HG03060 (cell line): Measurements from ENCODE around the gene SLC6A6.

ENCODE experiments used
- ATAC-seq: cut with Tn5 transposase; IDR thresholded peaks from one replicate; pipeline ENCODE4 v1.9.1; 2021; ENCODE audit warnings: low read depth, moderate number of reproducible peaks; ENCODE audit not compliant: unreplicated experiment

Gene SLC6A6

GRCh38 chr3:14448756-14449727 lies 46.6 kb downstream of the SLC6A6 start:
- ATAC-seq, result no peak

GRCh38 chr3:14450506-14450905 lies 48.1 kb downstream of the SLC6A6 start:
- no peak for ATAC-seq

GRCh38 chr3:14450922-14451606 lies 48.7 kb downstream of the SLC6A6 start:
- no peak for ATAC-seq

GRCh38 chr3:14451844-14452739 lies 49.7 kb downstream of the SLC6A6 start:
- ATAC-seq, result no peak

- ATAC-seq, result no peak
These were observed 50.6 kb downstream of the SLC6A6 start for GRCh38 chr3:14452740-14453710.

- ATAC-seq, result no peak
These were observed 51.7 kb downstream of the SLC6A6 start for GRCh38 chr3:14453876-14454638.

- no peak for ATAC-seq
These were observed 52.4 kb downstream of the SLC6A6 start for GRCh38 chr3:14454639-14455310.

- ATAC-seq, result no peak
These were observed 53.3 kb downstream of the SLC6A6 start for GRCh38 chr3:14455571-14456317.

- no peak for ATAC-seq
These were observed 54.4 kb downstream of the SLC6A6 start for GRCh38 chr3:14456794-14457193.

- ATAC-seq, result no peak
These were observed 55.1 kb downstream of the SLC6A6 start for GRCh38 chr3:14457481-14457880.

GRCh38 chr3:14457999-14458398 lies 55.6 kb downstream of the SLC6A6 start:
- ATAC-seq, result no peak

GRCh38 chr3:14458434-14459275 lies 56.2 kb downstream of the SLC6A6 start:
- no peak for ATAC-seq

GRCh38 chr3:14459384-14459783 lies 57.0 kb downstream of the SLC6A6 start:
- ATAC-seq, result no peak

GRCh38 chr3:14459787-14460186 lies 57.4 kb downstream of the SLC6A6 start:
- ATAC-seq, result no peak

GRCh38 chr3:14460342-14461005 lies 58.1 kb downstream of the SLC6A6 start:
- ATAC-seq, result no peak
